Right lobe of liver (tissue), 4 donors: ENCODE measurements around the gene CDH23.

ENCODE experiments used
- CTCF ChIP-seq, 4 donors: fragments of 200-600 bp in 3 of 4; fragments of 450-650 bp in 1 of 4; IDR thresholded peaks; one replicate each; pipeline versions ENCODE4 v1.5.1 to v1.8.0; 2016 to 2022; ENCODE audit warnings: antibody characterized with exemption in 4 of 4, mild to moderate bottlenecking in 2 of 4
- POLR2A ChIP-seq: fragments of 450-650 bp; IDR thresholded peaks from one replicate; pipeline ENCODE4 v1.6.1; 2017; ENCODE audit warnings: antibody characterized with exemption, mild to moderate bottlenecking
- donor health status: DM: no; HTN: no; CAD: no.
- donor health status: DM: no; HTN: no; CAD: no.
- donor health status: DM: no; HTN: yes; CAD: no.

- no peak for TF ChIP-seq CTCF (IDR thresholded peaks at IDR 0.05)
- no peak for TF ChIP-seq POLR2A
Measured at GRCh38 chr10:71435571-71436267, 39.0 kb downstream of the CDH23 start.
